HL-60/S4 (cell line): ENCODE data around the gene WBP11.

Experiments
- in situ Hi-C: fragments of 300-500 bp; cut with MboI; formaldehyde crosslinking; loops from 2 replicates; pipeline ENCODE4 v1.14.3; 2022; ENCODE audit warnings: low sequenced_read_pairs

WBP11 gene

GRCh38 chr12:14803011-14803829 lies at the start of gene WBP11, which contains the start of gene C12orf60:
WBP11 (minus strand) TSS chr12:14803478; CDS start chr12:14801383, 2,095 bp downstream.
C12orf60 (plus strand) TSS chr12:14803670; CDS start chr12:14822936, 19,266 bp downstream.
- in situ Hi-C loops = no loop called here

GRCh38 chr12:14852880-14853279 lies 49.6 kb upstream of the WBP11 start:
- in situ Hi-C loops = no loop called here

GRCh38 chr12:14850929-14851663 lies 47.8 kb upstream of the WBP11 start:
- in situ Hi-C loops = no loop called here

DNA sequence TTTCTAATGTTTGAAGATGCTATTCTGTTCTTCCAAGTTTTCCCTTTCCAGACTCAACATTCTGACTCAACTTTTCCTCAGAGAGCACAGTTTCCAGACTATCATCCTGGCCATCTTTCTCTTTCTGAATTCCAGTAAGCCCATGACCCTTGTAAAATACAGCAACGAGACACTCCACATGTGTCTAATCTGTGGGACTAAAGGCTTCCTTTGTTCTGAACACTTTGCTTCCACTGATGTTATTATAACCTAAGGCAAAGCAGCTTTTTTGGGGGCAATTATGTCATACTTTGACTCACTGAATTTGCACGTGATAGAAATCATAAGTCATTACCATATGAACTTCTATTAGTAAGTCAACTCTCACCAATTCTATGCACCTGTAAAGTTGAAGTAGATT lies 46.4 kb upstream of the WBP11 start:
- in situ Hi-C loops = loop anchor here (5.0 to 25.0 kb wide), 2 partner anchors 138 to 413 kb away; no protein-coding TSS in a partner anchor

GRCh38 chr12:14846876-14847580 lies 43.8 kb upstream of the WBP11 start:
- in situ Hi-C loops = loop anchor here (5.0 to 25.0 kb wide), 2 partner anchors 140 to 415 kb away; no protein-coding TSS in a partner anchor

DNA sequence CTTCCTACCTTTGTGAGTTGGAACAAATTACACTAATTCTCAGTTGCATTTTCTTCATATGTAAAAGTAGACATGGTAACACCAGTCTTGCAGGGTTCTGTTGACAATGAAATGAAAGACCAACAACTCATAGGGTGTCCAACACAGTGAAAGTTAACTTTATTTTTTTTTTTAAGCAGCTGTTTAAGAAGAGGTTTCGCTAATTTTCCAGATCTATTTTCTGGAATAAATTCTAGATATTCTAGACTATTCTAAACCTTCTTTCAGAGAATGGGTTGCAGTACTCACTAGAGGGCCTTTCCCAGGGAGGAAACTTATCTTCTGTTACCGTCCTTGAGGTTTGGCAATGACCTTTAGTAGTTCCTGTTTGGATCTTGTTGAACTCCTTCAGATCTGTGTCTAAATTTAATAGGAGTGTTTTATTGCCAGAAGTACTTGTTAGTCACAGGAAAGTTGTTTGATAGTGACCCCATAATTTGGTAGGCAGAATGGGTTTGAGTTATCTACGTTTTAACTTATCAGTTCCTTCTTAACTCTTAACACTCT lies 42.8 kb upstream of the WBP11 start:
- in situ Hi-C loops = loop anchor here (5.0 to 25.0 kb wide), 2 partner anchors 141 to 416 kb away; no protein-coding TSS in a partner anchor

GRCh38 chr12:14845350-14845750 lies 42.1 kb upstream of the WBP11 start:
- in situ Hi-C loops = loop anchor here (5.0 to 25.0 kb wide), 2 partner anchors 142 to 417 kb away; no protein-coding TSS in a partner anchor

DNA sequence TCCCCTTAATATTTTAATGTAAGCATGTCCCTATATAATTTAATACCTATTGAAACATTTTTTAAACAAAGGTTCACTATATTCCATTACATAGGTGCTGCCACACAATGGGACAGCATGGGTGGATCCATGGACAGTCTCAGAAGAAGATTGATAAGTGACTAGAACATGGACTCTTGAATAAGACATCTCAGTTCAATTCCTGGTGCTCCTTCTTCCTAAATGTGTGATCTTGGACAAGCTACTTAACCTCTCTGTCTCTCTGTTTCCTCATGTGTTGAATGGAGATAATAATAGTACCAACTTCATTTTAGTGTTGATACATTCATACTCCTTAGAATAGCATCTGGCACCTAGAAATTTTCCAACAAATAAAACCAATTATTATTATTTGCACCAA lies 41.1 kb upstream of the WBP11 start:
- in situ Hi-C loops = loop anchor here (25.0 kb wide), 1 partner anchor 418 kb away; no protein-coding TSS in a partner anchor

DNA sequence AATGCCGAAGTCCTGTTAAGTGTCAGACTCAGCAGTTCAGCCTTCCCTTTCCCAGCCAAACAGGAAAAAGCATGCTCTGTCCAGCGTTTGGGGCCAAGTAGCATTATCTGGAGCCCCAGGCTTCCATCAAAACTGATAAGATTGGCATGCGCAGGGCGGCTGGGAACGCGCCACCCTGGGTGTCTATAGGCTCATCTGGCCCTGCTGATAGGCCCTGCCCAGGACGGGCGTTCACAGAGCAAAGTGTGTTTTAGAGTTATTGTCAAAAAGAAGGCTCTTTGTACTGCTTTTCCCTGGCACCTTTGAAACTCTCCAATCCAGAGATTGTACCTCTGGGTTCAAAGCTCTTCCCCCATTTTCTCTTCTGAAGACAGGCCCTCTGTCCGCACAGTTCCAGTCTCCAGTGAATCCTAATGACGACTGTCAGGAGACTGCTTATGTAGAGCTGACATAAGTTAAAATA lies 40.2 kb upstream of the WBP11 start, which contains the start of gene ART4:
Gene ART4, minus strand, starts transcription at position 102 of the 463 bp plus-strand sequence. CDS start 413 bp downstream, outside the sequence.
- in situ Hi-C loops = loop anchor here (25.0 kb wide), 1 partner anchor 419 kb away; no protein-coding TSS in a partner anchor

- in situ Hi-C loops = loop anchor here (25.0 kb wide), 1 partner anchor 420 kb away; no protein-coding TSS in a partner anchor
Observed at GRCh38 chr12:14842315-14842714, 39.0 kb upstream of the WBP11 start.

DNA sequence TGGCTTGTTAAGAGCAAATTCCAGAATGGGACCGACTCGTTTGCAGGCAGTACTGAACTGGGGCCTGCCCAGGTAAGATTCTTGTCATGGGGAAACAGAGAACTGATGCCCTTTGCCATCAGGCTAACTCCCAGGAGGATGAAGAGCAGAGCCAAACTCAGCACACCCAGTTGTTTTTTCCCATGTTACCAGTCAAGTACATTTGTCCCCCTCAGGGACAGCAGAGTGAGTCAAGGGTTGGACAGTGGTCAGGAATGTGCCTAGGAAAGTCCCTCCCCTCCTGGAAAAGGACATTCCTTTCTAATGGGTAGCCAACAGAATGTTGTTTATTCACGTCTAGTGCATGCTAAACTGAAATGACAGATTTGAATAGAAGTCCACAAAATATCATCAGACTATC lies 38.5 kb upstream of the WBP11 start:
- in situ Hi-C loops = loop anchor here (25.0 kb wide), 1 partner anchor 421 kb away; no protein-coding TSS in a partner anchor

GRCh38 chr12:14840616-14841015 lies 37.3 kb upstream of the WBP11 start:
- in situ Hi-C loops = loop anchor here (25.0 kb wide), 1 partner anchor 422 kb away; no protein-coding TSS in a partner anchor

DNA sequence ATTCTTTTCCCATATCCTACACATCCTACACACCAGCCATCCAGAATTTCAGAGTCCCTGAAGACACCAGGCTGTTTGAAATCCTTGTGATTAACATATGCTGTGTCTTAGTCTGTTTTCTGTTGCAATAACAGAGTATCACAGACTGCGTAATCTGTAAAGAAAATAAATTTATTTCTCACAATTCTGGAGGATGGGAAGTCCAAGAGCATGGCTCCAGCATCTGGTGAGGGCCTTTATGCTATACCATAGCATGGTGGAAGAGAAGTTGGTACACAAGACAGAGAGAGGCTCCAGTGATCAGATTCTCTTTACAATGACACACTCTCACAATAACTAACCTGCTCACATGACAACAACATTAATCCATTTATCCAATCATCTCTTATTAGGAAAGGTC lies 36.0 kb upstream of the WBP11 start:
- in situ Hi-C loops = loop anchor here (25.0 kb wide), 1 partner anchor 423 kb away; no protein-coding TSS in a partner anchor

DNA sequence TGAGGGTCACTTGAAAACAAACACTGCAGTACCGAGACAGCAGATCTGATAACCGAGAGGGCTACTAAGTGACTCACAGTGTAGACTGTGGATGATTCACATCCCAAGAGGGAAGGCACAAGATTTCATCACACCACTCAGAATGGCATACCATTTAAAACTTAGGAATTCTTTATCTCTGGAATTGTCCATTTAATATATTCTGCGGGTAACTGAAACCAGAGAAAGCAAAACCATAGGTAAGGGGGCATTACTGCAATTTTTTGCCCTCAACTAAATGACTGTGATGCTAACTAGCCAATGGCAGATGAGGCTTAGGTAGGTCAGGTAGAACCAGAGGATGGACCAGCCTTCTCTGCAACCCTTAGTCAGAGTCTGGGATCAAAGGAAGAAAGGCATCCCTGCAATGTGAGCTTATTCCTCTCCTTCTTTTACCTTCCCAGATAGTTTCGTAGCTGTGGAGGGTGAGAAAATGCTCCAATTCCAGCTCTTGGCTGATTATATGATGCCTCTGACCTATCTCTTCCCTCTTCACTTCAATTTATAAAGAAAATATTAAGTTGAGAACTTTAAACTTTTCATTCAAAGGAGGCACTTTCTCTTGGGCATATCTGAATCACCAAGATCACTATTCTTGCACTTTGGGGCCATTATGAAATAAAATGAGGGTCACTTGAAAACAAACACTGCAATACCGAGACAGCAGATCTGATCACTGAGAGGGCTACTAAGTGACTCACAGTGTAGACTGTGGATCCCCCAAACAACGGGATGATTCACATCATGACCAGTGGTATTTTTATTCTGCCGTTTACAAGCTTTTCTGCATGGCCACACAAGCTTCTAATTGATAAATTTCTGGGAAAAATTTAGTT lies 33.3 kb upstream of the WBP11 start:
- in situ Hi-C loops = loop anchor here (25.0 kb wide), 1 partner anchor 426 kb away; no protein-coding TSS in a partner anchor

GRCh38 chr12:14834509-14834908 lies 31.2 kb upstream of the WBP11 start:
- in situ Hi-C loops = loop anchor here (25.0 kb wide), 1 partner anchor 428 kb away; no protein-coding TSS in a partner anchor

DNA sequence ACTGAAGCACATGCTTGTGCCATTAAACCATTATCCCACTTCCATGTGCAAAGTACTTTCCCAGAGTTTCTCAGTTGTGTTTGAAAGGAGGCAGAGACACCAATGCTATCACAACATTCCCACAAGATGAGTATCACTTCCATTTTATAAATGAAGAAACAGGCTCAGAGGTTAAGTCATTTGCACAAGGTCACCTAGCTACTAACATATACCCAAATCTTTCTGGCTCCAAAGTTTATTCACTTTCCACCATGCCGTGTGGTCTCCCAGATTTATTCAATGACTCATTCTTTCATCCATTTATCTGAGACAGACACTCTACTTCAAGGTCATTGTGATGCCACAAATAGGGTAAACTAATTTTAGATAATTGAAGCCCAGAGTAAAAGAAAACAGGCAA lies 30.7 kb upstream of the WBP11 start:
- in situ Hi-C loops = loop anchor here (25.0 kb wide), 1 partner anchor 428 kb away; no protein-coding TSS in a partner anchor

- in situ Hi-C loops = loop anchor here (25.0 kb wide), 1 partner anchor 429 kb away; no protein-coding TSS in a partner anchor
Observed at GRCh38 chr12:14833336-14833735, 30.1 kb upstream of the WBP11 start.

- in situ Hi-C loops = loop anchor here (25.0 kb wide), 1 partner anchor 433 kb away; no protein-coding TSS in a partner anchor
Observed at GRCh38 chr12:14828892-14829291, 25.6 kb upstream of the WBP11 start.
